ENCODE results near the gene LGMN. TPM values are rescaled to one million over a fixed set of nuclear protein-coding genes. Genes with fewer than 3 reads are reported as not detected.

LGMN gene
- polyA plus RNA-seq, 1 of the 3 experiments (the other 2 are of a cell fraction): 76.3 TPM

- Histone ChIP-seq H3K4me2 (no peak overlapping the region), H2AFZ (ENCODE audit: low read depth) (no peak overlapping the region), H3K36me3 (replicated peaks in 1 of 2; ENCODE audit: control insufficient read depth in 1 of 2, insufficient read depth in 2 of 2, low read length in 1 of 2) (peaks cover 0 to 4% of the 10 kb centered on the region in 2 experiments), H3K4me1 (ENCODE audit: control insufficient read depth in 1 of 2, insufficient read depth in 2 of 2, low read depth in 1 of 2, low read length in 1 of 2) (0 out of 4 replicates have a peak, but pooled peaks cover 0 to 8% of the 10 kb centered on the region in 2 experiments), H3K9ac (no peak overlapping the region), H3K79me2 (ENCODE audit: insufficient read depth) (no peaks in the 10 kb centered on the region), H3K27ac (ENCODE audit: low read depth in 2 of 2, low read length in 1 of 2) (no peak overlapping the region), H3K27me3 (ENCODE audit: insufficient read depth) (no peaks in the 10 kb centered on the region), H4K20me1 (ENCODE audit: insufficient read depth) (no peaks in the 10 kb centered on the region), H3K4me3 (ENCODE audit: low read depth in 2 of 2, low read length in 1 of 2) (no peak overlapping the region), H3K9me2 (no peaks in the 10 kb centered on the region), H3F3A (replicated peaks; ENCODE audit: insufficient read depth) (peaks cover 5% of the 10 kb centered on the region), H3K9me3 (no peaks in the 10 kb centered on the region)
- no peak for DNase-seq
- ChIA-PET POLR2A (no interaction called here), CTCF (interaction anchor here (1.2 to 3.7 kb wide), 5 partner anchors 11 to 72 kb away, joined by 3 to 22 read pairs (median 14); no protein-coding TSS in a partner anchor)
- TF ChIP-seq RCOR1 (IDR thresholded peaks at IDR 0.05; ENCODE audit: low read length): no peak
- no peak for TF ChIP-seq RFX5 (IDR thresholded peaks at IDR 0.05; ENCODE audit: low read length)
- TF ChIP-seq FOSL2 (IDR thresholded peaks at IDR 0.05; ENCODE audit: borderline replicate concordance, low read depth): no peak
- TF ChIP-seq, protein P1, sequence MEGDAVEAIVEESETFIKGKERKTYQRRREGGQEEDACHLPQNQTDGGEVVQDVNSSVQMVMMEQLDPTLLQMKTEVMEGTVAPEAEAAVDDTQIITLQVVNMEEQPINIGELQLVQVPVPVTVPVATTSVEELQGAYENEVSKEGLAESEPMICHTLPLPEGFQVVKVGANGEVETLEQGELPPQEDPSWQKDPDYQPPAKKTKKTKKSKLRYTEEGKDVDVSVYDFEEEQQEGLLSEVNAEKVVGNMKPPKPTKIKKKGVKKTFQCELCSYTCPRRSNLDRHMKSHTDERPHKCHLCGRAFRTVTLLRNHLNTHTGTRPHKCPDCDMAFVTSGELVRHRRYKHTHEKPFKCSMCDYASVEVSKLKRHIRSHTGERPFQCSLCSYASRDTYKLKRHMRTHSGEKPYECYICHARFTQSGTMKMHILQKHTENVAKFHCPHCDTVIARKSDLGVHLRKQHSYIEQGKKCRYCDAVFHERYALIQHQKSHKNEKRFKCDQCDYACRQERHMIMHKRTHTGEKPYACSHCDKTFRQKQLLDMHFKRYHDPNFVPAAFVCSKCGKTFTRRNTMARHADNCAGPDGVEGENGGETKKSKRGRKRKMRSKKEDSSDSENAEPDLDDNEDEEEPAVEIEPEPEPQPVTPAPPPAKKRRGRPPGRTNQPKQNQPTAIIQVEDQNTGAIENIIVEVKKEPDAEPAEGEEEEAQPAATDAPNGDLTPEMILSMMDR (IDR thresholded peaks at IDR 0.05): no peak
- no peak for TF ChIP-seq GATA2 (CRISPR knock-in tag; IDR thresholded peaks at IDR 0.05)
- TF ChIP-seq, protein P2, sequence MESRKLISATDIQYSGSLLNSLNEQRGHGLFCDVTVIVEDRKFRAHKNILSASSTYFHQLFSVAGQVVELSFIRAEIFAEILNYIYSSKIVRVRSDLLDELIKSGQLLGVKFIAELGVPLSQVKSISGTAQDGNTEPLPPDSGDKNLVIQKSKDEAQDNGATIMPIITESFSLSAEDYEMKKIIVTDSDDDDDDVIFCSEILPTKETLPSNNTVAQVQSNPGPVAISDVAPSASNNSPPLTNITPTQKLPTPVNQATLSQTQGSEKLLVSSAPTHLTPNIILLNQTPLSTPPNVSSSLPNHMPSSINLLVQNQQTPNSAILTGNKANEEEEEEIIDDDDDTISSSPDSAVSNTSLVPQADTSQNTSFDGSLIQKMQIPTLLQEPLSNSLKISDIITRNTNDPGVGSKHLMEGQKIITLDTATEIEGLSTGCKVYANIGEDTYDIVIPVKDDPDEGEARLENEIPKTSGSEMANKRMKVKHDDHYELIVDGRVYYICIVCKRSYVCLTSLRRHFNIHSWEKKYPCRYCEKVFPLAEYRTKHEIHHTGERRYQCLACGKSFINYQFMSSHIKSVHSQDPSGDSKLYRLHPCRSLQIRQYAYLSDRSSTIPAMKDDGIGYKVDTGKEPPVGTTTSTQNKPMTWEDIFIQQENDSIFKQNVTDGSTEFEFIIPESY (IDR thresholded peaks at IDR 0.05; ENCODE audit: borderline replicate concordance, low read depth): no peak
- no peak for TF ChIP-seq MXI1 (IDR thresholded peaks at IDR 0.05; ENCODE audit: low read depth, low read length)
- TF ChIP-seq IRF3 (IDR thresholded peaks at IDR 0.05; ENCODE audit: low read depth, low read length): no peak
- no peak for TF ChIP-seq EP300 (IDR thresholded peaks at IDR 0.05; ENCODE audit: borderline replicate concordance in 1 of 2, low read depth in 1 of 2, low read length in 1 of 2)
- TF ChIP-seq REST (IDR thresholded peaks at IDR 0.05; ENCODE audit: low read depth, low read length): no peak
- TF ChIP-seq JUND (IDR thresholded peaks at IDR 0.05): no peak
- no peak for TF ChIP-seq NRF1 (IDR thresholded peaks at IDR 0.05; ENCODE audit: low read depth, low read length)
- no peak for TF ChIP-seq USF2 (IDR thresholded peaks at IDR 0.05; ENCODE audit: borderline replicate concordance, low read depth, low read length)
- no peak for TF ChIP-seq SIN3A (IDR thresholded peaks at IDR 0.05; ENCODE audit: borderline replicate concordance, low read depth, low read length)
- TF ChIP-seq SMC3 (IDR thresholded peaks at IDR 0.05; ENCODE audit: low read depth, low read length): no peak
- no peak for TF ChIP-seq YY1 (IDR thresholded peaks at IDR 0.05; ENCODE audit: low read depth)
- no peak for TF ChIP-seq TCF12 (IDR thresholded peaks at IDR 0.05)
- no peak for TF ChIP-seq GABPA (IDR thresholded peaks at IDR 0.05; ENCODE audit: low read depth)
- no peak for TF ChIP-seq EZH2phosphoT487 (IDR thresholded peaks at IDR 0.05; ENCODE audit: borderline replicate concordance, low read depth)
- TF ChIP-seq FOXJ3 (CRISPR knock-in tag; IDR thresholded peaks at IDR 0.05): no peak
- 98% methylated on average over 7 of the region's 7 CpGs for whole genome bisulfite sequencing (ENCODE audit: low lambda C conversion rate)
Observed at GRCh38 chr14:92711976-92712653, 36.3 kb downstream of the LGMN start.
